Testis (tissue), 3 donors: ENCODE measurements around the gene SRBD1. TPM values are rescaled to one million over a fixed set of nuclear protein-coding genes. Genes with fewer than 3 reads are reported as not detected.
A peak's percentile ranks its signal among the peaks of the same experiment; 100 is the strongest.

Experiments
- DNase-seq: peaks from one replicate; pipeline ENCODE4 v3.0.0-alpha.2; 2019
- H3K27ac ChIP-seq, 2 donors: fragments of 200-600 bp; sonication (generic); one replicate each; pipeline ENCODE4 v1.5.1; 2019
- H3K27me3 ChIP-seq: fragments of 200-600 bp; sonication (generic); one replicate; pipeline ENCODE4 v1.5.1; 2019
- H3K36me3 ChIP-seq: fragments of 200-600 bp; sonication (generic); one replicate; pipeline ENCODE4 v1.5.1; 2017; ENCODE audit warnings: low read depth; ENCODE audit errors: missing control alignments
- H3K4me1 ChIP-seq: fragments of 200-600 bp; sonication (generic); one replicate; pipeline ENCODE4 v1.5.1; 2019
- H3K4me3 ChIP-seq, 2 donors: fragments of 200-600 bp; sonication (generic); one replicate each; pipeline ENCODE4 v1.5.1; 2017 to 2019
- H3K9me3 ChIP-seq: fragments of 200-600 bp; sonication (generic); one replicate; pipeline ENCODE4 v1.5.1; 2017
- POLR2A ChIP-seq: fragments of 450-650 bp; IDR thresholded peaks from one replicate; pipeline ENCODE4 v1.6.1; 2017; ENCODE audit warnings: antibody characterized with exemption, mild to moderate bottlenecking, moderate library complexity
- WGBS, 2 donors: methylation state at CpG; one replicate each; pipeline ENCODE4 v1.1.5; 2018; 5-methylcytosine and 5-hydroxymethylcytosine counted together
- intact Hi-C: fragments of 100-400 bp; cut with DNase I; formaldehyde crosslinking; loops from one replicate; pipeline ENCODE4 v1.15.1; 2023; ENCODE audit warnings: low total_unique reads
- polyA plus RNA-seq: library from polyadenylated mRNA; stranded (reverse); fragments of 350-450 nt; fragmentation: Illumina TruSeq; extraction: RNeasy Lipid Tissue Mini Kit (QIAGEN cat#74804); gene quantifications from one replicate; pipeline ENCODE4 v1.2.3, GENCODE V29; 2014; ENCODE audit warnings: low read depth, low replicate concordance; ENCODE audit not compliant: insufficient read depth
- total RNA-seq, 2 donors: library from RNA; depleted of rRNA; stranded (reverse); fragments of >200 nt; gene quantifications; one replicate each; pipeline ENCODE4 v1.2.3, GENCODE V29; 2016
- TF ChIP-seq, protein P1 (sequence below), 3 experiments: fragments of 450-650 bp in 2 of 3; fragments of 200-600 bp in 1 of 3; sonication (generic) in 1 of 3; IDR thresholded peaks; one replicate each; pipeline ENCODE4 v1.5.1; 2016 to 2019; ENCODE audit warnings: antibody characterized with exemption in 3 of 3, mild to moderate bottlenecking in 2 of 3, moderate library complexity in 1 of 3

Gene SRBD1
- total and polyA plus RNA-seq, 3 donors from 2014 or later: 9.0 to 29.7 (median 27.8) TPM

DNA sequence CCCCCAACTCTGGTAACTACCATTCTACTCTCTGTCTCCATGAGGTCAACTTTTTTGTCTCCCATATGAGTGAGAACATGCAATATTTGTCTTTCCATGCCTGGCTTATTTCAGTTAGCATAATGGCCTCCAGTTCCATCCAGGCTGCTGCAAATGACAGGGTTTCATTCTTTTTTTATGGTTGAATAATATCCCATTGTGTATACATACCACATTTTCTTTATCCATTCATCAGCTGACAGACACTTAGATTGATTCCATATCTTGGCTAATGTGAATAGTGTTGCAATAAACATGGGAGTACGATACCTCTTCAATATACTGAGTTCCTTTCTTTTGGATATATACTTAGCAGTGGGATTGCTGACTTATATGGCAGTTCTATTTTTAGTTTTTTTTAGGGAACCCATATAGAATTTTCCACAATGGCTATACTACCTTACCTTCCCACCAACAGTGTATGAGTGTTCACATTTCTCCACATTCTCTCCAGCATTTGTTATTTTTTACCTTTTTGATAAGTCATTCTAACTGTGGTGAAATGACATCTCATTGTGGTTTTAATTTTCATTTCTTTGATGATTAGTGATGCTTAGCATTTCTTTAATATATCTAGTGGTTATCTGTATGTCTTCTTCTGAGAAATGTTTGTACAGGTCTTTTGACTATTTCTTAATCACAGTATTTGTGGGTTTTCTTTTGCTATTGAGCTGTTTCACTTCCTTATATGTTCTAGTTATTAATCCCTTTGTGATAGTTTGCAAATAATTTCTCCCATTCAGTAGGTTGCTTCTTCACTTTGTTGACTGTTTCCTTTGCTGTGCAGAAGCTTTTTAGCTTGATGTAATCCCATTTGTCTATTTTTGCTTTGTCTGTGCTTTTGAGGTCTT, 112.2 kb downstream of the SRBD1 start:
- Histone ChIP-seq H3K27me3 (no peaks in the 10 kb centered on the region), H3K36me3 (no peaks in the 10 kb centered on the region), H3K27ac (no peak overlapping the region), H3K4me3 (no peak overlapping the region), H3K9me3 (no peaks in the 10 kb centered on the region), H3K4me1 (no peaks in the 10 kb centered on the region)
- intact Hi-C loops: loop anchor here (10.0 kb wide), 1 partner anchor 524 kb away; no protein-coding TSS in a partner anchor
- DNase-seq: no peak
- no peak for TF ChIP-seq POLR2A
- WGBS, 2 donors: 95 to 97% methylated on average over 1 of the region's 1 CpG

DNA sequence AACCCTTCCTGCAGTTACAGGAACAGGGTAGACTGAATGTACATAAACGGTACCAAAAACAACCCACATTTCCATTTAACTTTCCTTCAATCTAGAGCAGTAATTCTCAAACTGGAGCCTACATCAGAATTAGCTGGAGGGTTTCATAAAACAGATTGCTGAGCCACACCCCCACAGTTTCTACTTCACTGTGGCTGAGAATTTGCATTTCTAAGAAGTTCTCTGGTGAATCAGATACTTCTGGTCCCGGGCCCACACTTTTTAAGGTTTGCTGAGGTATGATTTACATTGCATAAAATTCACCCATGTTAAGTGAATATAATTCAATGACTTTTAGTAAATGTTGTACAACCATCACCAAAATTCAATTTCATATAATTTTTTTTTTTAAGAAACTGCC, 113.7 kb downstream of the SRBD1 start:
- WGBS, 2 donors: 87 to 90% methylated on average over 2 of the region's 2 CpGs
- TF ChIP-seq, protein P1, sequence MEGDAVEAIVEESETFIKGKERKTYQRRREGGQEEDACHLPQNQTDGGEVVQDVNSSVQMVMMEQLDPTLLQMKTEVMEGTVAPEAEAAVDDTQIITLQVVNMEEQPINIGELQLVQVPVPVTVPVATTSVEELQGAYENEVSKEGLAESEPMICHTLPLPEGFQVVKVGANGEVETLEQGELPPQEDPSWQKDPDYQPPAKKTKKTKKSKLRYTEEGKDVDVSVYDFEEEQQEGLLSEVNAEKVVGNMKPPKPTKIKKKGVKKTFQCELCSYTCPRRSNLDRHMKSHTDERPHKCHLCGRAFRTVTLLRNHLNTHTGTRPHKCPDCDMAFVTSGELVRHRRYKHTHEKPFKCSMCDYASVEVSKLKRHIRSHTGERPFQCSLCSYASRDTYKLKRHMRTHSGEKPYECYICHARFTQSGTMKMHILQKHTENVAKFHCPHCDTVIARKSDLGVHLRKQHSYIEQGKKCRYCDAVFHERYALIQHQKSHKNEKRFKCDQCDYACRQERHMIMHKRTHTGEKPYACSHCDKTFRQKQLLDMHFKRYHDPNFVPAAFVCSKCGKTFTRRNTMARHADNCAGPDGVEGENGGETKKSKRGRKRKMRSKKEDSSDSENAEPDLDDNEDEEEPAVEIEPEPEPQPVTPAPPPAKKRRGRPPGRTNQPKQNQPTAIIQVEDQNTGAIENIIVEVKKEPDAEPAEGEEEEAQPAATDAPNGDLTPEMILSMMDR (IDR thresholded peaks at IDR 0.05): no peak
- no peak for TF ChIP-seq POLR2A
- Histone ChIP-seq H3K9me3 (no peaks in the 10 kb centered on the region), H3K36me3 (no peaks in the 10 kb centered on the region), H3K27me3 (no peaks in the 10 kb centered on the region), H3K4me3 (no peak overlapping the region), H3K4me1 (no peaks in the 10 kb centered on the region), H3K27ac (no peak overlapping the region)
- intact Hi-C loops: loop anchor here (10.0 kb wide), 1 partner anchor 523 kb away; no protein-coding TSS in a partner anchor
- DNase-seq: no peak

DNA sequence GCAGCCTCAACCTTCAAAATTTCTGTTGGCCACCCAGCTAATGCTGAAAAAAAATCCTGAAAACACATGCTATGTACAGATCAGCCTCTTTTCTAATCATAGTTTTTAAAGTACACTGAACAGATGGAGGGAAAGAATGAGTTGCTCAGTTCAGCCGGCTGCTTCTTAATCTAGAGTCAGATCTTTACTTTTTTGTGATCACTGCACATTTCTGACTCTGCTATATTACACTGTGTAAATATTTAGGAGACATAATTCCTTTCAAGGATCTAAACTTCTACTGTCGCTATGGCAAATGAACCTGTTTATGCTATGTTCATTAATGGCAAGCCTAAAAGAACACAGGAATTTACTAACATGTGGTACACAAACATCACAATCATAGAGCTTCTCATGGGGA, 114.2 kb downstream of the SRBD1 start:
- H3K36me3 ChIP-seq: no peaks in the 10 kb centered on the region
- no peaks in the 10 kb centered on the region for H3K9me3 ChIP-seq
- no peak for DNase-seq
- H3K4me1 ChIP-seq: no peaks in the 10 kb centered on the region
- no peak overlapping the region for H3K27ac ChIP-seq
- intact Hi-C loops: loop anchor here (10.0 kb wide), 1 partner anchor 522 kb away; no protein-coding TSS in a partner anchor
- no peak overlapping the region for H3K4me3 ChIP-seq
- whole genome bisulfite sequencing, 2 donors: 81 to 85% methylated on average over 2 of the region's 2 CpGs
- no peaks in the 10 kb centered on the region for H3K27me3 ChIP-seq
- TF ChIP-seq POLR2A: no peak
- TF ChIP-seq, protein P1 (IDR thresholded peaks at IDR 0.05): no peak

DNA sequence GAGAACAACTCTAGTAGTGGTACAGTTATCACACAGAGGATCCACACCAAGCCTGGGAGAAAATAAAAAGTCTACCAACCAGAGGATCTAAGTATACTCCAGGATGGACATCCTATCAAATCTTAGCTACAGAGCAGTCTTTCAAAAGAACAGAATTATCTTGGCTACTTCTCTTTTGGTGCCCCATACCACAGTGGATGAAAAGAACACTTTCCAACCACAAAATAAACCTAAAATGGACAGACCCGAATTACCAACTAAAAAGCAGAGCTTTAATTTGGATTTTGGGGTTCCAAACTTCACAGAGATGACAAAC, 116.1 kb downstream of the SRBD1 start:
- H3K4me1 ChIP-seq: no peaks in the 10 kb centered on the region
- no peak overlapping the region for H3K27ac ChIP-seq
- no peaks in the 10 kb centered on the region for H3K27me3 ChIP-seq
- H3K9me3 ChIP-seq: no peaks in the 10 kb centered on the region
- no peaks in the 10 kb centered on the region for H3K36me3 ChIP-seq
- no peak overlapping the region for H3K4me3 ChIP-seq
- intact Hi-C loops: loop anchor here (10.0 kb wide), 1 partner anchor 520 kb away; no protein-coding TSS in a partner anchor
- TF ChIP-seq, protein P1 (IDR thresholded peaks at IDR 0.05): peak in 1 of 3 experiments; percentile 3
- no peak for TF ChIP-seq POLR2A
- DNase-seq: no peak
- WGBS, 2 donors: 42 to 43% methylated on average over 1 of the region's 1 CpG

DNA sequence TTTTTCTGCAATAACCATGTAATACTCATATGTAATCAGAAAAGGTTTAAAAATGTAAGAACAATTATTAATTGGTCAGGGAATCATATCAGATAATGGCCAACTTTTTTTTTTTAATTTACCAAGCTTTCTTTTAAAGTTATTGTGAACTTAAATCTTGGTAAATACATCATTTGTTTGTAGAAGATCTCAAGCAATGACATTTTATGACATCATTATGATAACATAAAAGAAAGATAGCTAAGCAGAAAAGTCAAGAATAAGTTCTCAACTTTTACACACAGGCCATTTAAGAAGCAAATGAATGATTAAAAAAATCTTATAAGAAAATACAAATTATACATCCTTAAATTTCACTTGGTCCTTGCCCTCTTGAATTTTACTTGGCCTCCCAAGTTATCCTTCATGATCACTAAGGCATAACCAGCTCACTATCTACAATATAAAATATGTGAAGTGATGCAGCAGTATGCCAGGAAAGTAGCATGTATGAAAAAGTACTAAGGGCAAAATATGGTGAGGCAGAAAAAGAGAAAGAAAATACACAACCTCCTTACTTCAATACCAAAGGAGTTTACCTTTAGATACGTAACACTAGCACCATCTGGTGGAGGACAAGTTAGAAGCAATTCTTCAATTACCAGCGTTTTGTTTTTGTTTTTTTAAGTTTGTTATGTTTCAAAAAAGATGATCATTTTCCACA, 116.6 kb downstream of the SRBD1 start:
- no peaks in the 10 kb centered on the region for H3K9me3 ChIP-seq
- no peak overlapping the region for H3K27ac ChIP-seq
- WGBS, 2 donors: 18 to 26% methylated on average over 2 of the region's 2 CpGs
- no peak for DNase-seq
- intact Hi-C loops: loop anchor here (10.0 kb wide), 1 partner anchor 520 kb away; no protein-coding TSS in a partner anchor
- H3K4me1 ChIP-seq: no peaks in the 10 kb centered on the region
- H3K4me3 ChIP-seq: no peak overlapping the region
- no peaks in the 10 kb centered on the region for H3K36me3 ChIP-seq
- no peaks in the 10 kb centered on the region for H3K27me3 ChIP-seq
- TF ChIP-seq POLR2A: no peak
- TF ChIP-seq, protein P1 (IDR thresholded peaks at IDR 0.05): peak; percentile 66 to 70 (median 67)
